ENCODE data around the gene SLC6A13. TPM values are rescaled to one million over a fixed set of nuclear protein-coding genes. Genes with fewer than 3 reads are reported as not detected.

The SLC6A13 gene
- total RNA-seq, 1 donor from 2014 or later, result not detected

GRCh38 chr12:171743-172676, 90.6 kb downstream of the SLC6A13 start:
- Histone ChIP-seq H3K36me3 (ENCODE audit: control insufficient read depth, insufficient read depth, low read length) (no peaks in the 10 kb centered on the region), H3K27me3 (ENCODE audit: control insufficient read depth, insufficient read depth, low read length) (peaks cover 17% of the 10 kb centered on the region), H3K4me3 (ENCODE audit: low read depth, low read length) (no peak overlapping the region)
- TF ChIP-seq, protein P1, sequence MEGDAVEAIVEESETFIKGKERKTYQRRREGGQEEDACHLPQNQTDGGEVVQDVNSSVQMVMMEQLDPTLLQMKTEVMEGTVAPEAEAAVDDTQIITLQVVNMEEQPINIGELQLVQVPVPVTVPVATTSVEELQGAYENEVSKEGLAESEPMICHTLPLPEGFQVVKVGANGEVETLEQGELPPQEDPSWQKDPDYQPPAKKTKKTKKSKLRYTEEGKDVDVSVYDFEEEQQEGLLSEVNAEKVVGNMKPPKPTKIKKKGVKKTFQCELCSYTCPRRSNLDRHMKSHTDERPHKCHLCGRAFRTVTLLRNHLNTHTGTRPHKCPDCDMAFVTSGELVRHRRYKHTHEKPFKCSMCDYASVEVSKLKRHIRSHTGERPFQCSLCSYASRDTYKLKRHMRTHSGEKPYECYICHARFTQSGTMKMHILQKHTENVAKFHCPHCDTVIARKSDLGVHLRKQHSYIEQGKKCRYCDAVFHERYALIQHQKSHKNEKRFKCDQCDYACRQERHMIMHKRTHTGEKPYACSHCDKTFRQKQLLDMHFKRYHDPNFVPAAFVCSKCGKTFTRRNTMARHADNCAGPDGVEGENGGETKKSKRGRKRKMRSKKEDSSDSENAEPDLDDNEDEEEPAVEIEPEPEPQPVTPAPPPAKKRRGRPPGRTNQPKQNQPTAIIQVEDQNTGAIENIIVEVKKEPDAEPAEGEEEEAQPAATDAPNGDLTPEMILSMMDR (IDR thresholded peaks at IDR 0.05; ENCODE audit: insufficient read depth, low read length, poor library complexity, severe bottlenecking), result no peak
- no peak for DNase-seq (ENCODE audit: low read depth)

DNA sequence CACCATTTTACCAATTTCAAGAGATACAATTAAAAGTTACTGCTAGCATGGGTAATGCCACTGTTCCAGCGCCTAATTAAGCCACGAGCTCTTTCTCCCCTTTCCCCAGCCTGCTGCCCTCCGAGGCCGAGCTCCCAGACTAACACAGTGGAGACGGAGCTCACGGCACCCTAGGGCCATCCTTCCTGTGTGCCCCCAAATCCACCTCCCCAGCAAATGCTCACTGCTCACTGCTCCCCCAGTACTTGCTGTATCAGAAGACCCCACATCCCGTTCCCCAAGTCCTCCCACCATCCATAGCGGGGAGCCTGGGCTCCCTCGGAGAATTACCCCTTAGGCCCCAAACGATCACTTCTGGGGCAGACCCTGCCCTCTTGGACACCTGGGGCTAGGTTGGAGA, 91.4 kb downstream of the SLC6A13 start:
- TF ChIP-seq, protein P1 (IDR thresholded peaks at IDR 0.05; ENCODE audit: insufficient read depth, low read length, poor library complexity, severe bottlenecking), result no peak
- H3K4me3 ChIP-seq (ENCODE audit: low read depth, low read length), result no peak overlapping the region
- no peaks in the 10 kb centered on the region for H3K36me3 ChIP-seq (ENCODE audit: control insufficient read depth, insufficient read depth, low read length)
- no peak for DNase-seq (ENCODE audit: low read depth)
- peaks cover 17% of the 10 kb centered on the region for H3K27me3 ChIP-seq (ENCODE audit: control insufficient read depth, insufficient read depth, low read length)

Other genes starting within 250 kb of the SLC6A13 start
- gene IQSEC3, start 196.1 kb downstream of the SLC6A13 start, total RNA-seq, result 1.0 and 4.0 TPM in 2 replicates
- gene SLC6A12, start 48.7 kb downstream of the SLC6A13 start, total RNA-seq, result 2.1 TPM in 1 of 2 replicates, not detected in the other
- 44.8 and 53.6 TPM in 2 replicates for gene KDM5A, start 126.5 kb upstream of the SLC6A13 start, total RNA-seq
- gene CCDC77, start 138.8 kb upstream of the SLC6A13 start, total RNA-seq, result 10.4 and 18.5 TPM in 2 replicates
- gene B4GALNT3, start 197.1 kb upstream of the SLC6A13 start, total RNA-seq, result 5.1 and 6.8 TPM in 2 replicates